ENCODE data around the gene ZMYND8.
"Not testable (repeated sequence)": the region's sequence is repeated elsewhere in the genome, so short reads cannot be mapped to it uniquely, and the experiment has no call there.

Gene ZMYND8

DNA sequence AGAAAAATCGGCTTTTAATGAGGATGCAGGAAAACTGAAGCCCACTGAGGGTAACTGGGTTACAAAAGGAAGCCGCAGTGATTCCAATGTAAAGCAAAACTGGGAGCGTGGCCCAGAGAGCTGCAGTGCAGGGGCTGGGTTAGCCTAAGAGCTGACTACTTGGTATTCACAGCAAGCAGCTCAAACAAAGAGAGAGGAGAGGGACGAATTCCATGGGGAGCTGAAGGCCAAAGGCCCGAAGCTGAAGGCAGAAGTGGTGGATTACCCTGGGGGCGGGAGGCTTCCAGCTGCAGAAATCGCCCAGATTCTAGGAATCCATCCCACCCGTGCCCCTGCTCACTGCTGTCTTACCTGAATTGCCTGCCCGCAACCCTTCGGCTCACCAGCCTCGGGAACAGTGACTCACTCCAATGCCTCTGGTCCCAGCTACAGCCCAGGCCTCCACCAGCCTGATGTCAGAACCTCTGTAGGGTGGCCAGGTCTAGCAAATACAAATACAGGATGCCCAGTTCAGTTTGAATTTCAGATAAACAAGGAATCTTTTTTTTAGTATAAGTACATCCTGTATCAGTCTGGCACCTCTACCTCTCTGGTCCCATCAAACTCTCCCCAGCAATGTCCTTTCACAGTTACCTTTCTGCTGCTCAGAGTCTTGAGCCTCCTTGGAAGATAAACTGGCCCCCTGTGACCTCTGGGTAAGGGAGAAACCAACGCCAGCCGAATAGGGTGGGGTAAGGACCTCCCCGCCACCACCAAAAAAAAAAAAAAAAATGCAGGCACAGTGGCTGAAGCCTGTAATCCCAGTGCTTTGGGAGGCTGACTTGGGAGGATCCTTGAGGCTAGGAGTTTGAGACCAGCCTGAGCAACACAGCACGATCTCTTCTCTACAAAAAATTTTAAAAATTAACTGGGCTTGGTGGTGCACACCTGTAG lies 14.6 kb upstream of the ZMYND8 start:
- DNase-seq (ENCODE audit: low read depth) = no peak

DNA sequence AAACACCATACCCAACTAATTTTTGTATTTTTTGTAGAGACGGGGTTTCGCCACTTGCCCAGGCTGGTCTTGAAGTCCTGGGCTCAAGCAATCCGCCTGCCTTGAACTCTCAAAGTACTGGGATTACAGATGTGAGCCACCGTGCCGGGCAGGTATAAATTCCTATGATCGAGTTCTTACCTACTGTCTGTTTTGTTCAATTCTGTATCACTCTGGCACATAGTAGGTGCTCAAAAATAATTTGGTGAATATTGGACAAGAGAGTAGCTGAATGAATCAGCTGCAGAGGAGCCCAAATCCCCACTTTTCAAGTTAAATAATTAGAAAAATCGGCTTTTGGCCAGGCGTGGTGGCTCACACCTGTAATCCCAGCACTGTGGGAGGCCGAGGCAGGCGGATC lies 13.7 kb upstream of the ZMYND8 start:
- no peak for DNase-seq (ENCODE audit: low read depth)

DNA sequence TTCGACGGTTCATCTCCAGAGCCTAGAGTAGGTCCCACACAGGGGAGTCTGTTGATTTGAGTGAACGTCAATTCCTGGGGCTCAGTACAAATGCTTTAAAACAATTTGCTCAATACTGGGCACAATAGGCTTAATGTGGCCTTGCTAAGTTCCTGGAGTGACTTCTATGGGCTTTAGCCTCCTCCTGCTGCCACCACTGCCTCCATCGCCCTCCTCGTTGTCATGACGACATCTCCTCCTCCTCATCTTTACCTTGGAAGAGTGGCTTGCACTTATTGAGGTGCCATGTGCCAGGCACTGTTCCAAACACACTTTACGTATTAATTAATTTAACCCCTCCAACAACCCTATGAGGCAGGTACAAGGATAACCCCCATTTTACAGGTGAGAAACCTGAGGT lies 11.8 kb upstream of the ZMYND8 start:
- no peak for DNase-seq (ENCODE audit: low read depth)

DNA sequence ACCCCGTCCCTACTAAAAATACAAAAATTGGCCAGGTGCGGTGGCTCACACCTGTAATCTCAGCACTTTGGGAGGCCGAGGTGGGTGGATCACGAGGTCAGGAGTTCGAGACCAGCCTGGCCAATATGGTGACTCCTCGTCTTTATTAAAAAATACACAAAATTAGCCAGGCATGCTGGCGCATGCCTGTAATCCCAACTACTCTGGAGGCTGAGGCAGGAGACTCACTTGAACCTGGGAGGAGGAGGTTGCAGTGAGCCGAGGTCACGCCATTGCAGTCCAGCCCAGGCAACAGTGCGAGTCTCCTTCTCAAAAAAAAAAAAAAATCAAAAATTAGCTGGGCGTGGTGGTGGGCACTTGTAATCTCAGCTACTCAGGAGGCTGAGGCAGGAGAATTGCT lies 9.8 kb upstream of the ZMYND8 start:
- not testable (repeated sequence) for DNase-seq (ENCODE audit: low read depth)

- no peak for DNase-seq (ENCODE audit: low read depth)
Observed at GRCh38 chr20:47365023-47365764, 8.7 kb upstream of the ZMYND8 start.

- no peak for DNase-seq (ENCODE audit: low read depth)
Observed at GRCh38 chr20:47362361-47363219, 6.1 kb upstream of the ZMYND8 start.

- no peak for DNase-seq (ENCODE audit: low read depth)
Observed at GRCh38 chr20:47361057-47361915, 4.8 kb upstream of the ZMYND8 start.

DNA sequence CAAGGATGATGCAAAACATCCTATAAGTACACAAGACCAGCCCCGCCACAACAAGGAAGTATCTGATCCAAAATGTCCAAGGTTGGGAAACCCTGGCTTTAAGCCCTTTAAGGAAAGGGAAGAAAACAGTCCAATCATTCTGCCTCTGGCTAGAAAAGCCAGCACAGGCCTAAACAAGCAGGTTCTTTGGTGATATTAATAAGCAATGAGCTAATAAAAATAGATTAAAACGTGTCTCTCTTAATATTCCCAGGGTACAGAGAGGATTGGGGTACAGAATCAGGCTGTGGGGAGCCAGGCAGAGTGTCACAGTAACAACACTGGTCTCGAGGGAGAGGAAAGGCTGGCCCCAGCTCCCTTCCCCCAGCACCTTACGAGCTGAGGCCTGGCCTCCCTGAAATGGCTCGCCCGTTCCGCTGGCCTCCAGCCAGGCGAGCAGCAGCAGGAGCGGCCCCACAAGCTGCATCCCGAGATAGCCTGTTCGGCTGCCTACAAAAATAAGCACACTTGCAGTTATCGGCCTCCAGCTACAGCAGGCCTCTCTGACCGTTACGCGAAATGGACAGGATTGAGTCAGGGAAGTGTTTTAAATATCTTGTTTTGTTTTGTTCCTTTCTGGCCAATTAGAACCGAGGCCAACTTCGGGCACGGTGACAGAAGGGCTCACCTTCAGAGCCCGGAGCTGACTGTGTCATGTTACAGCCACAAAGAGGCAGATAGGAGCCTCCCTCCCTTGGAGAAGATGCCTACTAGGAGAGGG lies 4.0 kb upstream of the ZMYND8 start:
- peak; percentile 94 for DNase-seq (ENCODE audit: low read depth)

DNA sequence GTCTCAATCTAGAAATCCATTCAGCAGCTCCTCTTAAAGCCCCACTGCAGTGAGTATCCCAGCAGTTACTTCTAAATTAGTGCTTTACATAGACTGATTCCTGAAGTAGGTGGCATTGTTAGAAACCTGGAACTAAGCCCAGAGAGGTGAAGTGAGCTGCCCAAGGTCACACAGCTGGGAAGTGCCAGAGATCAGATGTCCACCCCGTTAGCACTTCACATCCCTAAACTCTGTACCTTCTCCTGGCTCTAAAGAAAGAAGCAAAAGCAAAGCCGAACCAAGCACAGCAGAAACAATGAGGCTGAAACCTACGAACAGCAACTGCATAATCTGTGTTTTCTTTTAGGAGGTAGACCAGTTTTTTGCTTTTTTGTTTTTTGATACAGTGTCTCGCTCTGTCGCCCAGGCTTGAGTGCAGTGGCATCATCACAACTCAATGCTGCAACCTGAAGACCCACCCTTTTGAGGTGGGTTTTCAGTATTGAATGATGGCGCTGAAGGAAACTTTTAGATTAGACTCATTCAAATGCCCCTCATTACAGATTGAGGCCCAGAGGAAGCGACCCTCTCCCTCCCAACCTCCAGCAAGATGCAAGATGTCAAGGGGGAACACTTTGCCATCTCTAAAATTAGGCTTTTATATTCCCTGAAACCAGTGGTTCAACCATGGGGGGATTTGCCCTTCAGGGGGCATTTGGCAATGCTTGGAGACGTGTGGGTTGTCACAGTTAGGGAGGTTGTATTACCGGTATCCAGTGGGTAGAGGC lies 3.2 kb upstream of the ZMYND8 start:
- no peak for DNase-seq (ENCODE audit: low read depth)

- DNase-seq (ENCODE audit: low read depth) = peak; percentile 96
Observed at GRCh38 chr20:47358672-47359529, 2.4 kb upstream of the ZMYND8 start.

GRCh38 chr20:47358039-47358671 lies 1.7 kb upstream of the ZMYND8 start:
- DNase-seq (ENCODE audit: low read depth) = no peak

- DNase-seq (ENCODE audit: low read depth) = peak; percentile 94
Observed at GRCh38 chr20:47357296-47358038, 968 bp upstream of the ZMYND8 start.

GRCh38 chr20:47356220-47356525 lies 326 bp downstream of the ZMYND8 start:
- no peak for DNase-seq (ENCODE audit: low read depth)

DNA sequence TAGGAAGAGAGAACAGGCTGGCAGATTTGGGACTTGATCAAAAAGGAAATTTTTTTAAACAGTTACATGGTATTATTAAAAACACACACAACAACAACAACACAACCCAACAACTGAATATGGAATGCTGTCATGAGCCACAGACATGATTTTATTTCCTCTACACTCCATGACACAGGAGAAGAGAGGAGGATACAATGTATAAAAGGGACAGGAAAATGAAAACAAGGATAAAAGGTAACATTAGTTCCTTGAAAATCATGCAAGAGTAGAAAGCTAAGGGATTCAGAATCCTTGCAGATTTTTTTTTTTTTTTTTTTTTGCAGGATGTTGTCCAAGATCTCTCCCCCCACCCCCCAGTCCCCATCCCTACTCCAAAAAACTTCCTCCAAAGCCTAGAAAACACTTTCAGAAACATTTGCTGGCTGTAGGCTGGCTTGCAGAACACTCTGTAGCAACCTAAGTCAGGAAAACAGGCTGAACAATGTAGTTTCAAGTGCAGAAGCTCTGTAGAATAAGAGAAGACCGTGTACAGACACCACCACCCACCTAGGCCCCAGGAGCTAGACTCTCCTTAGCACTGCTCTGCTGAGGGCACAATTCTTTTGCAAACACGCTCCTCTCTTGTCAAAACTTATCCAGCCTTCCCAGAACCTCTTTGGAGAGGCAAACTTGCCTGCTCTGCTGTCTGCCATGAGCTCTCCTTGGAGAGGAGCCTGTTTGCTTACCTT lies 845 bp downstream of the ZMYND8 start:
- no peak for DNase-seq (ENCODE audit: low read depth)

DNA sequence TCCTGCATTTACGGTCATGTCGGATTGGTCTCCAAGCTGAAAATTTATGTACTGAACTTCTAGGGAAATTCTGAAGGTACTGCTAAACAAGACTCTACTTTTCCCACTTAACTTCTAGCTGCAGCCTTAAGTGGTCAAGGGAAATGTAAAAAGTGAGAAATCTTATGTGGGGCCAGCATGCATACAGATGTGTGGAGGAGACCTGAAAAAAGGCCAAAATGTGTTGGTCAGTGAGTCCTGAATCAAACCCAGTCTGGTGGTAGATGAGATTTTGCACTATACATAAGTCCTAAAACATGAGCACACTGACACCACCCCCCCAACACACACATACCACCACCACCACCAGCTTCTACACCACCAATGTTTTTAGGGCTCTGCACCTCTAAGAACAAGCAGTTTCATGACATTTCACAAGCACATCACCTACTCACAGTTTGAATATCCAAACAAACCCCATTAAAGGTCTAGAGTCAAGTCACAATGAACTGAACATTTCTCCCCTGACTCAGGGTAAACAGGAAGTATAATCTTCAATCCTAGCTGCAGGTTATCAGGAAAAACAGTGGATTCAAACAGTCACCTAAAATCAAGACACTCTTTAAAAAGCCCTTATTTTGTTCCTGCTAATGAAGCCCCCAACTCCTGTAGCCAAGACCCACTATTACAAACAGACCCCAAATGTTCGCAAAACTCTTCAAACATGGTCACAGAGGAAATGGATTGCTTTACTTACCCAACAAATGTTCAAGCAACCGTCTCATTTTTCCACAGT lies 1.6 kb downstream of the ZMYND8 start:
- DNase-seq (ENCODE audit: low read depth) = peak; percentile 41

DNA sequence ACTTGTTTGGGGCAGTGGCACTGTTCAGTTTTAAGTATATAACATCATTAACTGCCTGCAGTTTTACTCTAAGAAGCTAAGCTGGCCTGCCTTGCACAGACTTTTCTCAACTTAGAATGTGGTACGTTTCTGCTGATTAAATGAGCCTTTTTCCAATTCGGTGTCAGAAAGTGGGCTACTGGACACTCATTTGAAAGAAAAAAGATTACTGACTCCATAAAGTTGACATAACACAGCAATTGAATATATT lies 2.1 kb downstream of the ZMYND8 start:
- DNase-seq (ENCODE audit: low read depth) = no peak

Measured in EH (cell line).